HG03520 (cell line): ENCODE data around the gene GLOD5.
"Not testable (repeated sequence)": the region's sequence is repeated elsewhere in the genome, so short reads cannot be mapped to it uniquely, and the experiment has no call there.

Experiments
- ATAC-seq: cut with Tn5 transposase; IDR thresholded peaks from one replicate; pipeline ENCODE4 v1.9.1; 2021; ENCODE audit warnings: mild to moderate bottlenecking, moderate library complexity; ENCODE audit not compliant: unreplicated experiment

The GLOD5 gene

GRCh38 chrX:48792219-48792618 is 30.7 kb downstream of the GLOD5 start:
- ATAC-seq: no peak

- ATAC-seq: no peak
Measured at GRCh38 chrX:48793935-48794334, 32.4 kb downstream of the GLOD5 start.

- ATAC-seq: no peak
Measured at GRCh38 chrX:48794340-48794910, 32.9 kb downstream of the GLOD5 start.

GRCh38 chrX:48794911-48795515 is 33.5 kb downstream of the GLOD5 start:
- no peak for ATAC-seq

- no peak for ATAC-seq
Measured at GRCh38 chrX:48798318-48798717, 36.8 kb downstream of the GLOD5 start.

- no peak for ATAC-seq
Measured at GRCh38 chrX:48800574-48801279, 39.2 kb downstream of the GLOD5 start.

GRCh38 chrX:48801280-48802088 is 39.9 kb downstream of the GLOD5 start, which contains the start of gene HDAC6:
Gene HDAC6, plus strand, starts transcription at chrX:48802067. Its CDS starts 626 bp downstream, at chrX:48802693.
- ATAC-seq: peak; percentile 79

GRCh38 chrX:48802089-48802904 is 40.8 kb downstream of the GLOD5 start:
- ATAC-seq: peak; percentile 39

- ATAC-seq: no peak
Measured at GRCh38 chrX:48802905-48803200, 41.3 kb downstream of the GLOD5 start.

- ATAC-seq: no peak
Measured at GRCh38 chrX:48806081-48806480, 44.5 kb downstream of the GLOD5 start.

GRCh38 chrX:48813644-48814043 is 52.1 kb downstream of the GLOD5 start:
- ATAC-seq: no peak

- ATAC-seq: no peak
Measured at GRCh38 chrX:48814722-48815121, 53.2 kb downstream of the GLOD5 start.

- ATAC-seq: no peak
Measured at GRCh38 chrX:48815266-48815665, 53.7 kb downstream of the GLOD5 start.

- no peak for ATAC-seq
Measured at GRCh38 chrX:48816014-48816810, 54.7 kb downstream of the GLOD5 start.

GRCh38 chrX:48818098-48818497 is 56.6 kb downstream of the GLOD5 start:
- no peak for ATAC-seq

GRCh38 chrX:48818866-48819265 is 57.3 kb downstream of the GLOD5 start:
- ATAC-seq: no peak

- not testable (repeated sequence) for ATAC-seq
Measured at GRCh38 chrX:48819394-48819793, 57.8 kb downstream of the GLOD5 start.

GRCh38 chrX:48823053-48823452 is 61.5 kb downstream of the GLOD5 start:
- ATAC-seq: no peak
